ENCODE data around the gene PAIP1.

Gene PAIP1

GRCh38 chr5:43482490-43483297 is 74.2 kb downstream of the PAIP1 start:
- intact Hi-C loops (cut with DNase I): loop anchor here (5.0 to 10.0 kb wide), 2 partner anchors 75 to 168 kb away; partner anchors contain the start of genes HMGCS1 and PAIP1
- DNase-seq: no peak
